Endothelial cell of umbilical vein (primary cell): ENCODE data around the gene RUNX2. TPM values are rescaled to one million over a fixed set of nuclear protein-coding genes. Genes with fewer than 3 reads are reported as not detected.

Source experiments
- BruUV-seq: library from RNA; stranded (reverse); fragments of 400-500 nt; replicated peaks from 2 replicates; lab custom pipeline; 2021; lab: Mats Ljungman, UMichigan
- CTCF ChIA-PET: fragments of 300-600, 350-600 bp; sonication (Branson Sonifier 250); formaldehyde crosslinking; loops from one replicate; lab custom pipeline; 2021; ENCODE audit warnings: antibody characterized with exemption, inconsistent platforms; lab: Charles Lee
- POLR2A ChIA-PET: fragments of 300-600, 350-600 bp; sonication (Branson Sonifier 250); formaldehyde crosslinking; loops from one replicate; lab custom pipeline; 2021; ENCODE audit warnings: antibody characterized with exemption, inconsistent platforms; lab: Charles Lee
- DNase-seq: peaks from one replicate; pipeline ENCODE4 v3.0.0-alpha.2; 2011; ENCODE audit warnings: low read depth, low spot score
- FAIRE-seq: peaks from 2 replicates; lab custom pipeline; 2011; peaks lifted over from hg19 to GRCh38; lab: Jason Lieb, UNC
- H2AFZ ChIP-seq: 2 replicates; pipeline ENCODE4 v1.6.0; 2012; ENCODE audit warnings: low read depth, low read length, control low read depth, inconsistent platforms
- H3K27ac ChIP-seq: 2 replicates; pipeline ENCODE4 v1.5.1; 2011; ENCODE audit warnings: low read depth, mild to moderate bottlenecking, control low read depth, low read length, moderate library complexity; ENCODE audit not compliant: insufficient read depth
- H3K27me3 ChIP-seq, 2 experiments: 2 replicates each; pipeline versions ENCODE4 v1.6.0 to v1.6.1; 2011; ENCODE audit warnings: low read length in 2 of 2, mixed read lengths in 1 of 2; ENCODE audit not compliant: control insufficient read depth in 2 of 2, insufficient read depth in 2 of 2
- H3K36me3 ChIP-seq, 2 experiments: 2 replicates in 1 of 2; 3 replicates in 1 of 2; pipeline ENCODE4 v1.5.1; 2011; ENCODE audit warnings: low read length in 2 of 2, mild to moderate bottlenecking in 1 of 2, moderate library complexity in 1 of 2; ENCODE audit not compliant: control insufficient read depth in 2 of 2, insufficient read depth in 2 of 2; ENCODE audit errors: extremely low read depth in 1 of 2
- H3K4me1 ChIP-seq: 3 replicates; pipeline ENCODE4 v1.5.1; 2011; ENCODE audit warnings: mild to moderate bottlenecking, low read length; ENCODE audit not compliant: control insufficient read depth, insufficient read depth; ENCODE audit errors: extremely low read depth
- H3K4me2 ChIP-seq: 2 replicates; pipeline ENCODE4 v1.6.1; 2011; ENCODE audit warnings: low read length, control low read depth, mixed read lengths; ENCODE audit not compliant: insufficient read depth
- H3K4me3 ChIP-seq, 3 experiments: fragments of 200-600 bp in 1 of 3; sonication (generic), shearing (Covaris generic) in 1 of 3; replicated peaks in 1 of 3; 2 replicates each; pipeline ENCODE4 v1.5.1; 2011 to 2016; ENCODE audit warnings: control low read depth in 3 of 3, low read length in 3 of 3, mild to moderate bottlenecking in 2 of 3, inconsistent platforms in 1 of 3, low read depth in 1 of 3, moderate library complexity in 1 of 3; ENCODE audit not compliant: insufficient read depth in 1 of 3
- H3K79me2 ChIP-seq: 2 replicates; pipeline ENCODE4 v1.6.0; 2012; ENCODE audit warnings: low read length, inconsistent platforms; ENCODE audit not compliant: control insufficient read depth, insufficient read depth
- H3K9ac ChIP-seq: replicated peaks from 2 replicates; pipeline ENCODE3; 2011; ENCODE audit warnings: low read length, control low read depth; ENCODE audit not compliant: insufficient read depth; ENCODE audit errors: extremely low read depth
- H3K9me1 ChIP-seq: replicated peaks from 3 replicates; pipeline ENCODE4 v1.6.0; 2011; ENCODE audit warnings: mild to moderate bottlenecking, low read length; ENCODE audit not compliant: control insufficient read depth, insufficient read depth; ENCODE audit errors: extremely low read depth
- H3K9me3 ChIP-seq: replicated peaks from 2 replicates; pipeline ENCODE4 v1.5.1; 2012; ENCODE audit warnings: low read length, inconsistent platforms; ENCODE audit not compliant: control insufficient read depth, insufficient read depth
- H4K20me1 ChIP-seq: replicated peaks from 2 replicates; pipeline ENCODE3; 2011; ENCODE audit warnings: mild to moderate bottlenecking, low read length; ENCODE audit not compliant: control insufficient read depth, insufficient read depth; ENCODE audit errors: extremely low read depth
- EZH2 ChIP-seq: IDR thresholded peaks from 2 replicates; pipeline ENCODE4 v1.6.1; 2012; ENCODE audit warnings: borderline replicate concordance, low read depth, mild to moderate bottlenecking, moderate library complexity, low read length, inconsistent platforms; ENCODE audit not compliant: severe bottlenecking
- FOS ChIP-seq: IDR thresholded peaks from 2 replicates; pipeline ENCODE4 v1.6.1; 2011; ENCODE audit warnings: mild to moderate bottlenecking, low read length, moderate library complexity, borderline replicate concordance; ENCODE audit not compliant: insufficient read depth
- GATA2 ChIP-seq: IDR thresholded peaks from 2 replicates; pipeline ENCODE4 v1.7.0; 2011; ENCODE audit warnings: low read depth, mild to moderate bottlenecking, moderate library complexity, mixed read lengths, low read length; ENCODE audit not compliant: insufficient read length, insufficient read depth
- JUN ChIP-seq: IDR thresholded peaks from 2 replicates; pipeline ENCODE4 v1.6.1; 2011; ENCODE audit warnings: borderline replicate concordance, low read depth; ENCODE audit not compliant: insufficient read length, insufficient read depth
- MYC ChIP-seq: IDR thresholded peaks from one replicate; pipeline ENCODE4 v1.6.1; 2011; ENCODE audit warnings: mild to moderate bottlenecking, low read depth, low read length
- POLR2A ChIP-seq: IDR thresholded peaks from 2 replicates; pipeline ENCODE4 v1.6.1; 2012; ENCODE audit warnings: low read depth, mild to moderate bottlenecking, control low read depth, low read length
- POLR2AphosphoS5 ChIP-seq: IDR thresholded peaks from 2 replicates; pipeline ENCODE4 v1.6.1; 2012; ENCODE audit warnings: low read depth, mild to moderate bottlenecking, control low read depth, low read length, moderate library complexity; ENCODE audit not compliant: insufficient read depth
- dilution Hi-C: fragments of 300-500 bp; cut with MboI; formaldehyde crosslinking; loops from one replicate; pipeline ENCODE4 v1.15.0; 2019; ENCODE audit warnings: low sequenced_read_pairs; ENCODE audit not compliant: extremely low pct_ligation_motif_present
- intact Hi-C: fragments of 100-400 bp; cut with micrococcal nuclease; formaldehyde crosslinking; loops from one replicate; pipeline ENCODE4 v1.10.0; 2022
- polyA plus RNA-seq, 4 experiments: library from polyadenylated mRNA; depleted of rRNA in 3 of 4; stranded (reverse) in 3 of 4; unstranded in 1 of 4; fragments of >200 nt; gene quantifications; 2 replicates each; pipeline versions ENCODE4 v1.2.1 to v1.2.3, GENCODE V29; 2011 to 2012; ENCODE audit warnings: missing spikeins in 1 of 4
- total RNA-seq: library from RNA; stranded (reverse); gene quantifications from 2 replicates; pipeline ENCODE4 v1.2.3, GENCODE V29; 2021
- TF ChIP-seq, protein P1 (sequence below): IDR thresholded peaks from 2 replicates; pipeline ENCODE4 v1.6.1; 2011; ENCODE audit not compliant: insufficient read depth, insufficient read length
- TF ChIP-seq, protein P2 (sequence below), 2 donors: IDR thresholded peaks; 1 replicate in 1 of 2; 2 replicates in 1 of 2; pipeline ENCODE4 v1.5.1; 2011; ENCODE audit warnings: low read length in 2 of 2, mild to moderate bottlenecking in 2 of 2, moderate library complexity in 2 of 2, control low read depth in 1 of 2, inconsistent platforms in 1 of 2, low read depth in 1 of 2; ENCODE audit not compliant: insufficient read depth in 1 of 2; ENCODE audit errors: extremely low read depth in 1 of 2

RUNX2 gene
- total and polyA plus RNA-seq, 2 donors (not counting 3 experiments of a cell fraction or from before 2014, with no cell fraction given), result 0.06 TPM; not detected in 1

DNA sequence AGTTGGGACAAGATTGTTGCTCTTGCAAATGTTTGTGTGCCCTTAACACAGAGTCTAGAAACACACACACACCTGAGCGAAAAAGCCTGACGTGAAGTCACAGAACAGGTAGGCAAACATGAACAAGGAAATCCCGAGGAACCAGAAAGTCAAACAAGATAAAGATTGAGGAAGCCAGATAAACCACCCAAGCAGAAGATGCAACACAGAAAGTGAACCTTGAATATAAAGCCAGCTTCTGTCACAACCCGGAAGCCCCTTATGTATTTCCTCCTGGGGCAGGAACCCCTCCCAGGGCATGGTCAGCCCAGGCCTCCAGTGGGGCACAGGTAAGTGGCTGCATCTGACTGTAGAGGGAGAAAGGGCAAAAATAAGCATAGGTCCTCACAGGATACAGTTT, 207.8 kb downstream of the RUNX2 start:
- no peak overlapping the region for H3K4me3 ChIP-seq
- no peak overlapping the region for H3K9ac ChIP-seq
- TF ChIP-seq POLR2AphosphoS5, result no peak
- DNase-seq (no peak), FAIRE-seq (no peak)
- H3K27ac ChIP-seq, result no peak overlapping the region
- no peaks in the 10 kb centered on the region for H3K4me1 ChIP-seq
- ChIA-PET CTCF (no interaction called here), POLR2A (no interaction called here)
- intact Hi-C loops, result no loop called here
- H3K9me3 ChIP-seq, result no peaks in the 10 kb centered on the region
- no TSS peak for BruUV-seq
- H3K9me1 ChIP-seq, result no peaks in the 10 kb centered on the region
- H4K20me1 ChIP-seq, result no peaks in the 10 kb centered on the region
- H3K27me3 ChIP-seq, result peaks cover 2 to 8% of the 10 kb centered on the region in 2 experiments
- H3K36me3 ChIP-seq, result no peaks in the 10 kb centered on the region
- dilution Hi-C loops, result no loop called here
- no peak overlapping the region for H2AFZ ChIP-seq
- H3K4me2 ChIP-seq, result no peak overlapping the region
- H3K79me2 ChIP-seq, result no peaks in the 10 kb centered on the region

DNA sequence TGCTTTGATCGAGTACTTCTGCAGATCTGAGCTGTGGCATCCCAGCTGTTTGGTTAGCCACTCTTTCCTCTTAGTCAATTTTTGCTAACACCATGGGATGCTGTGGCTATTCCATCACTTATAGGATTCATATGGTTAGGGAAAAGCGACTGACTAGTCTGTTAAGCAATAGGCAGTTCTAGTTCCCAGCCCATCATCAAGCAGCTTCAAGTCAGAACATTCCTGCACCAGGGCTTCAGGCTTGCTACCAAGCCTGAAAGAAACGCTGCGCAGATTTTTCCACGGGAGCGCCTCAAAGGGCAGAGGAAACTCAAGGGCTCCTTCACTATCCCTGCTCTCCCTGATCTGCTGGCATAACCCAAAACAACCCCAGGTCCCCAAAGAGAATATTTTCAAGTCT, 209.4 kb downstream of the RUNX2 start:
- H3K27me3 ChIP-seq, result peaks cover 0 to 7% of the 10 kb centered on the region in 2 experiments
- BruUV-seq, result no TSS peak
- H3K9ac ChIP-seq, result no peak overlapping the region
- no peak overlapping the region for H3K4me3 ChIP-seq
- intact Hi-C loops, result no loop called here
- FAIRE-seq, result no peak
- H2AFZ ChIP-seq, result no peak overlapping the region
- H3K27ac ChIP-seq, result no peak overlapping the region
- TF ChIP-seq, protein P1, sequence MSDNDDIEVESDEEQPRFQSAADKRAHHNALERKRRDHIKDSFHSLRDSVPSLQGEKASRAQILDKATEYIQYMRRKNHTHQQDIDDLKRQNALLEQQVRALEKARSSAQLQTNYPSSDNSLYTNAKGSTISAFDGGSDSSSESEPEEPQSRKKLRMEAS, result no peak
- TF ChIP-seq, protein P2, sequence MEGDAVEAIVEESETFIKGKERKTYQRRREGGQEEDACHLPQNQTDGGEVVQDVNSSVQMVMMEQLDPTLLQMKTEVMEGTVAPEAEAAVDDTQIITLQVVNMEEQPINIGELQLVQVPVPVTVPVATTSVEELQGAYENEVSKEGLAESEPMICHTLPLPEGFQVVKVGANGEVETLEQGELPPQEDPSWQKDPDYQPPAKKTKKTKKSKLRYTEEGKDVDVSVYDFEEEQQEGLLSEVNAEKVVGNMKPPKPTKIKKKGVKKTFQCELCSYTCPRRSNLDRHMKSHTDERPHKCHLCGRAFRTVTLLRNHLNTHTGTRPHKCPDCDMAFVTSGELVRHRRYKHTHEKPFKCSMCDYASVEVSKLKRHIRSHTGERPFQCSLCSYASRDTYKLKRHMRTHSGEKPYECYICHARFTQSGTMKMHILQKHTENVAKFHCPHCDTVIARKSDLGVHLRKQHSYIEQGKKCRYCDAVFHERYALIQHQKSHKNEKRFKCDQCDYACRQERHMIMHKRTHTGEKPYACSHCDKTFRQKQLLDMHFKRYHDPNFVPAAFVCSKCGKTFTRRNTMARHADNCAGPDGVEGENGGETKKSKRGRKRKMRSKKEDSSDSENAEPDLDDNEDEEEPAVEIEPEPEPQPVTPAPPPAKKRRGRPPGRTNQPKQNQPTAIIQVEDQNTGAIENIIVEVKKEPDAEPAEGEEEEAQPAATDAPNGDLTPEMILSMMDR (IDR thresholded peaks at IDR 0.05; ENCODE audit: extremely low read depth in 1 of 2, insufficient read depth in 1 of 2, low read depth in 1 of 2, low read length in 2 of 2), result no peak
- TF ChIP-seq EZH2, result no peak
- no peak for TF ChIP-seq GATA2
- TF ChIP-seq POLR2A, result no peak
- no peak for TF ChIP-seq POLR2AphosphoS5
- TF ChIP-seq FOS, result no peak
- no peak for TF ChIP-seq JUN
- no peak for TF ChIP-seq MYC
- H3K9me1 ChIP-seq, result no peaks in the 10 kb centered on the region
- no peaks in the 10 kb centered on the region for H3K4me1 ChIP-seq
- no peaks in the 10 kb centered on the region for H4K20me1 ChIP-seq
- ChIA-PET CTCF (interaction anchor here (0.6 kb wide), 1 partner anchor 145 kb away, joined by 3 read pairs; no protein-coding TSS in a partner anchor), POLR2A (no interaction called here)
- no peak overlapping the region for H3K4me2 ChIP-seq
- dilution Hi-C loops, result no loop called here
- no peaks in the 10 kb centered on the region for H3K9me3 ChIP-seq
- H3K36me3 ChIP-seq, result no peaks in the 10 kb centered on the region
- no peak for DNase-seq
- no peaks in the 10 kb centered on the region for H3K79me2 ChIP-seq
